Epithelial cell of esophagus (primary cell): ENCODE measurements around the gene SBK3.
"Not testable (repeated sequence)": the region's sequence is repeated elsewhere in the genome, so short reads cannot be mapped to it uniquely, and the experiment has no call there.

ENCODE experiments used
- DNase-seq: peaks from one replicate; pipeline ENCODE4 v3.0.0; 2010; ENCODE audit warnings: low read depth
- H3K4me3 ChIP-seq: 2 replicates; pipeline ENCODE4 v1.5.1; 2011; ENCODE audit warnings: mild to moderate bottlenecking, low read length, control low read depth
- CTCF ChIP-seq: IDR thresholded peaks from 2 replicates; pipeline ENCODE4 v1.5.1; 2011; ENCODE audit warnings: low read depth, mild to moderate bottlenecking, low read length, control low read depth, inconsistent platforms; ENCODE audit not compliant: insufficient read depth; ENCODE audit errors: missing control alignments

The SBK3 gene

DNA sequence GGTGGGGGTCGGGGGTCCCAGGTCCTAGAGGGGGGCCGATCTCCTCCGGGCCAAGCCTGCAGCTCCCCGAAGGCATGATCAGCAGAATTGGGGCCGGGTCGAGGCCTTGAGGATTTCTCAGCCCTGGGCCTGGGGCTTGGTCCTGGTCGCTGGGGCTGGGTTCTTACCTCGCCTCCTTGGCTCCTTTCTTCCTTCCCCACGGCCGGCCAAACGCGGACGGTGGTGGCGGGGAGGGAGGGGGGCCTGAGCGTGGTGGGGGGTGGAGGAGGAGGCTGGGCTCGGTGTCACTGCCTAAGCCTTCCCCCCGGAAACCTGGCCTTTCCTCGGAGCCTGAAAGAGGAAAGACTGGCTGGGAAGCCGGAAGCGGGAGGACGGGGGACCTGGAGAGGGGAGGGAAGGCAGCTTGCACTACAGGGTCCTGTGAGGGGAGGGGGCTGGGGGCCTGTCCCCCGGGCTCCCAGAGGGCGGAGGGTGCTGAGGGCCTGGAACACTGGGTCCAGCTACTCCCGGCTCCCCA lies 35.3 kb upstream of the SBK3 start, which contains the start of gene ZNF579:
ZNF579 (minus strand) TSS at position 221 of the 517 bp plus-strand sequence. CDS start 1,209 bp downstream, outside the sequence.
- H3K4me3 ChIP-seq: peak within 1 kb of the TSS; percentile 90
- DNase-seq: peak; percentile 88
- no peak for TF ChIP-seq CTCF

DNA sequence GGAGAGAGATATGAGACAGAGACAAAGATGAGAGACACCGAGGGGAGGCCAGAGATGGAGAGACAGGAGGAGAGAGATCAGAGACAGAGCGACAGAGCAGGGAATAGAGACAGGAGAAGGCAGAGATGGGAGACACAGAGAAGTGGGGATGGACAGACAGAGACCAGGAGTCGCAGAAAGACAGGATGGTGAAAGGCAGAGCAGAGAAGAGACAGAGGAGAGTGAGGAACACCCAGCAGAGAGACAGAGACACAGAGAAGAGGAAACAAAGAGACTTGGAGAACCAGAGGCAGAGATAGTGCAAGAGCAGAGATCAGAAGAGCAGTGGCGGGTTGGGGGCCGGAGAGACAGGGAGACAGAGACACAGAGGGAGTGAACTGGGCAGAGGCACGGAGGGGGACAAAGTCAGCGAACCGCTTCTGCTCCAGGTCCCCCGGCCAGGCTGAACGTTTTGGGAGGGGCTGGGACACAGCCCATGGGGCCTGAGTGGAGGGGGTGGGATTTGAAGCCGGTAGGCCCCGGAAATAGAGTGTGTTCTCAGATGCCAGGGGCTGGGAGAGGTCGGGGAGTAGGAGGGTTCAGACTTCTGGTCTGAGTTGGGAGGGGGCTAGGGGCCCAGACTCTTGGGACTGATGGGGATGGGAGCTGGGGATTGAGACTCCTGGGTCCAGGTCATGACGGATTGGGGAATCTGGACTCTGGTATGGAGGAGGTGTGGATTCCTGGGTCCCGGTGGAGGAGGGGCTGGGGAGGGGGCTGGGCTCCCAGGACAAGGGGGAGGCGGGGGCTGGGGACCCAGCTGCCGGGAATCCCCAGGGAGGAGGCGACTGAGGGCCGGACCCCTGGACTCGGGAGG lies 34.7 kb upstream of the SBK3 start:
- H3K4me3 ChIP-seq: peak overlapping the region; percentile 90
- DNase-seq: peak; percentile 22
- no peak for TF ChIP-seq CTCF

- TF ChIP-seq CTCF: no peak
- peak overlapping the region; percentile 90 for H3K4me3 ChIP-seq
- no peak for DNase-seq
Measured at GRCh38 chr19:55578761-55579747, 33.7 kb upstream of the SBK3 start.

DNA sequence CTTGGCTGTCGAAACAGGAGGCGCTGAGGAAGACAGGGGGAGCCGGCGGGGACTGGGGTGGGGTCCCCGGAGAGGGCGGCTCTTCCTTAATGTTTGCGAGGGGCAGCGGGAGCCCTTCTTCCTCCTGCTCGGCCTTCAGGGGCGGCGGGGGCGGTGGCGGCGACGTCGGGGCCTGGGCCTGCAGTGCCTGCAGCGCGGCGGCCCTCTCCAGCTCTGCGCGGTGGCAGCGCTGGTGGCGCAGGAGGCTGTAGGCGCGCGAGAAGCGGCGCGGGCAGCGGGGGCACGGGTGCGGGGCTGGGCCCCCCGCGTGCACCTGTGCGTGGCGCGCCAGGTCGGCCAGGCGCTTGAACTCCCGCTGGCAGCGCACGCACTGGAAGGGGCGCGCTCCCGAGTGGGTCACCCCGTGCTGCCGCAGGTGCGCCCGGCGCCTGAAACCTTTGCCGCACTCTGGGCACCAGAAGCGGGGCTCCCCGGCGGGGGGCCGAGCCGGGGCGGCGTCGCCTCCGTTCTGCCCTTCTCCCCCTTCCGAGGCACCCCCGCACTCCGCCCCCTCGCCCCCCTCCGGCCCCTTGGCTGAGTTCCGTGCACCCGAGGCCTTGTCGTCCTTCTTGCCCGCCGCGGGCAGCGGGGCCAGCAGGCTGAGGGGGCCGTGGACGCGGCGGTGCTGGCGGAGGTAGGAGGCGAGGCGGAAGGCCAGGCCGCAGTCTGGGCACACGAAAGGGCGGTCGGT lies 32.9 kb upstream of the SBK3 start:
- TF ChIP-seq CTCF: no peak
- no peak for DNase-seq
- no peak overlapping the region for H3K4me3 ChIP-seq

DNA sequence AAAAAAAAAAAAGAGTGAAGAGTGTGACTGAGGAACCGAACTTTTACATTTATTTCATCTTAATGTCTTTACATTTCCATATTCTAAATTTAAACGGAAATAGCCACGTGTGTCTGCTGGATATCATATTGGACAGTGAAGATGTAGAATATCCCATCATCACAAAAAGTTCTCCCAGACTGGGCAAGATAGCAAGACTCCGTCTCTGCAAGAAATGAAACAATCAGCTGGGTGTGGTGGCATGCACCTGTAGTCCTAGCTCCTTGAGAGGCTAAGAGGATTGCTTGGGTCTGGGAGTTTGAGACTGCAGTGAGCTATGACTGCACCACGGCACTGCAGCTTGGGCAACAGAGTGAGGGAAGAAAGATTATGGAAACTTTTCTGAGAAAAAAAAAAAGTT lies 31.4 kb upstream of the SBK3 start:
- H3K4me3 ChIP-seq: no peak overlapping the region
- DNase-seq: no peak
- TF ChIP-seq CTCF: no peak

DNA sequence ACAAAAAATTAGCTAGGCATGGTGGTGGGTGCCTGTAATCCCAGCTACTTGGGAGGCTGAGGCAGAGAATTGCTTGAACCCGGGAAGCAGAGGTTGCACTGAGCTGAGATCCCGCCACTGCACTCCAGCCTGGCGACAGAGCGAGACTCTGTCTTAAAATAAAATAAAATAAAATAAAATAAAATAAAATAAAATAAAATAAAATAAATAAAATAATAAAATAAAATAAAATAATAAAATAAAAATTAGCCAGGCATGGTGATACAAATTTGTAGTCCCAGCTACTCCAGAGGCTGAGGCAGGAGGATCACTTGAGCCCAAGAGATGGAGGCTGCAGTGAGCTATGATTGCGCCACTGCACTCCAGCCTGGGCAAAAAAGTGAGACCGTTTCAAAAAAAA lies 28.6 kb upstream of the SBK3 start:
- not testable (repeated sequence) for H3K4me3 ChIP-seq, DNase-seq

GRCh38 chr19:55569477-55569876 lies 24.1 kb upstream of the SBK3 start:
- not testable (repeated sequence) for H3K4me3 ChIP-seq, DNase-seq
